Measurements from ENCODE around the gene RNASEH2B.
A peak's percentile ranks its signal among the peaks of the same experiment; 100 is the strongest.

The RNASEH2B gene

GRCh38 chr13:50908371-50908770 is 1.2 kb upstream of the RNASEH2B start:
- DNase-seq, result no peak

GRCh38 chr13:50910485-50910805 is 854 bp downstream of the RNASEH2B start:
- no peak for DNase-seq

GRCh38 chr13:50911081-50911631 is 1.6 kb downstream of the RNASEH2B start:
- no peak for DNase-seq

GRCh38 chr13:50911937-50912795 is 2.6 kb downstream of the RNASEH2B start:
- peak; percentile 73 for DNase-seq

- DNase-seq, result no peak
Measured at GRCh38 chr13:50912851-50913250, 3.3 kb downstream of the RNASEH2B start.

GRCh38 chr13:50914176-50914700 is 4.6 kb downstream of the RNASEH2B start:
- DNase-seq, result no peak

GRCh38 chr13:50914848-50915247 is 5.3 kb downstream of the RNASEH2B start:
- peak; percentile 65 for DNase-seq

- no peak for DNase-seq
Measured at GRCh38 chr13:50915565-50915964, 6.0 kb downstream of the RNASEH2B start.

- no peak for DNase-seq
Measured at GRCh38 chr13:50916701-50917184, 7.2 kb downstream of the RNASEH2B start.

GRCh38 chr13:50917572-50917971 is 8.0 kb downstream of the RNASEH2B start:
- no peak for DNase-seq

- DNase-seq, result no peak
Measured at GRCh38 chr13:50918567-50918966, 9.0 kb downstream of the RNASEH2B start.

- no peak for DNase-seq
Measured at GRCh38 chr13:50919277-50919676, 9.7 kb downstream of the RNASEH2B start.

- no peak for DNase-seq
Measured at GRCh38 chr13:50921706-50922105, 12.1 kb downstream of the RNASEH2B start.

- DNase-seq, result no peak
Measured at GRCh38 chr13:50923272-50923671, 13.7 kb downstream of the RNASEH2B start.

- no peak for DNase-seq
Measured at GRCh38 chr13:50924025-50924424, 14.4 kb downstream of the RNASEH2B start.

GRCh38 chr13:50927701-50928100 is 18.1 kb downstream of the RNASEH2B start:
- no peak for DNase-seq

- no peak for DNase-seq
Measured at GRCh38 chr13:50928102-50928501, 18.5 kb downstream of the RNASEH2B start.

GRCh38 chr13:50928659-50929462 is 19.3 kb downstream of the RNASEH2B start:
- no peak for DNase-seq

GRCh38 chr13:50932091-50932490 is 22.5 kb downstream of the RNASEH2B start:
- DNase-seq, result no peak

GRCh38 chr13:50934735-50935435 is 25.3 kb downstream of the RNASEH2B start:
- no peak for DNase-seq

GRCh38 chr13:50936679-50937078 is 27.1 kb downstream of the RNASEH2B start:
- no peak for DNase-seq

GRCh38 chr13:50940509-50940908 is 30.9 kb downstream of the RNASEH2B start:
- DNase-seq, result no peak

GRCh38 chr13:50941146-50941545 is 31.6 kb downstream of the RNASEH2B start:
- DNase-seq, result no peak
